K562 (cell line): ENCODE measurements around the gene IGSF21. TPM values are rescaled to one million over a fixed set of nuclear protein-coding genes. Genes with fewer than 3 reads are reported as not detected.

Experiments used
- ASH1L ChIP-seq: fragments of 450-650 bp; IDR thresholded peaks from 2 replicates; pipeline ENCODE4 v1.6.1; 2018; ENCODE audit warnings: borderline replicate concordance, mild to moderate bottlenecking, low read depth; ENCODE audit not compliant: partially characterized antibody
- BRD9 ChIP-seq: fragments of 450-650 bp; IDR thresholded peaks from 2 replicates; pipeline ENCODE4 v1.6.1; 2018; ENCODE audit warnings: low read depth; ENCODE audit not compliant: partially characterized antibody
- E2F3 ChIP-seq: fragments of 250-450 bp; sonication (Bioruptor Pico); IDR thresholded peaks from 2 replicates; pipeline ENCODE4 v1.4.0; 2020; ENCODE audit warnings: mild to moderate bottlenecking
- FOXA3 ChIP-seq, 2 experiments: fragments of 450-650 bp in 1 of 2; sonication (generic) in 1 of 2; formaldehyde crosslinking; IDR thresholded peaks in 1 of 2; conservative IDR thresholded peaks in 1 of 2; 2 replicates each; pipeline versions ENCODE4 v1.4.0 to v1.8.0; 2020 to 2022; ENCODE audit warnings: mild to moderate bottlenecking in 2 of 2, missing genetic modification reagents in 1 of 2
- JUN ChIP-seq, 2 experiments: sonication (generic) in 1 of 2; formaldehyde crosslinking in 1 of 2; IDR thresholded peaks; 2 replicates each; pipeline versions ENCODE4 v1.6.1 to v1.8.0; 2012 to 2022; ENCODE audit warnings: borderline replicate concordance in 2 of 2, mild to moderate bottlenecking in 2 of 2, improper control_type of control experiment in 1 of 2, low read depth in 1 of 2, low read length in 1 of 2, missing genetic modification reagents in 1 of 2
- JUND ChIP-seq, 2 experiments: IDR thresholded peaks; 2 replicates in 1 of 2; 3 replicates in 1 of 2; pipeline ENCODE4 v1.6.1; 2011; ENCODE audit warnings: borderline replicate concordance in 2 of 2, low read depth in 2 of 2, low read length in 2 of 2, improper control_type of control experiment in 1 of 2, missing biosample characterization in 1 of 2, missing genetic modification characterization in 1 of 2, missing genetic modification reagents in 1 of 2
- L3MBTL2 ChIP-seq: fragments of 450-650 bp; IDR thresholded peaks from 2 replicates; pipeline ENCODE4 v1.6.1; 2016; ENCODE audit warnings: mild to moderate bottlenecking, moderate library complexity
- NR2C2 ChIP-seq, 2 experiments: fragments of 200-800 bp in 1 of 2; sonication (Bioruptor generic) in 1 of 2; sonication (generic) in 1 of 2; formaldehyde crosslinking in 1 of 2; IDR thresholded peaks; 2 replicates each; pipeline versions ENCODE4 v1.6.1 to v1.8.0; 2016 to 2022; ENCODE audit warnings: mild to moderate bottlenecking in 1 of 2, missing compliant biosample characterization in 1 of 2, missing genetic modification characterization in 1 of 2, missing genetic modification reagents in 1 of 2
- TBL1XR1 ChIP-seq, 2 experiments: IDR thresholded peaks; 2 replicates each; pipeline ENCODE4 v1.6.1; 2012; ENCODE audit warnings: improper control_type of control experiment in 2 of 2, low read length in 2 of 2, mild to moderate bottlenecking in 1 of 2
- TRIM28 ChIP-seq: fragments of 450-650 bp; IDR thresholded peaks from 2 replicates; pipeline ENCODE4 v1.6.1; 2017
- ZNF124 ChIP-seq: sonication (generic); formaldehyde crosslinking; IDR thresholded peaks from 2 replicates; pipeline ENCODE4 v1.8.1; 2022; ENCODE audit warnings: missing genetic modification reagents
- ZNF584 ChIP-seq: fragments of 200-800 bp; sonication (Bioruptor generic); IDR thresholded peaks from 2 replicates; pipeline ENCODE4 v1.6.1; 2016; ENCODE audit warnings: low read depth, mild to moderate bottlenecking, missing genetic modification characterization, missing compliant biosample characterization
- ZNF79 ChIP-seq: fragments of 250-450 bp; sonication (Bioruptor Pico); IDR thresholded peaks from 2 replicates; pipeline ENCODE4 v1.4.0; 2020; ENCODE audit warnings: low read depth, mild to moderate bottlenecking, moderate library complexity
- polyA plus RNA-seq, 8 experiments: library from polyadenylated mRNA; depleted of rRNA in 4 of 8; stranded (reverse) in 5 of 8; unstranded in 3 of 8; fragments of >200 nt; fragmentation: Nextera tagmentation in 2 of 8; fragmentation: Illumina TruSeq in 1 of 8; extraction: Ambion mirVana in 2 of 8; extraction: Trizol in 1 of 8; gene quantifications; 2 replicates each; pipeline versions ENCODE4 v1.2.1 to v1.2.3, GENCODE V29; 2011 to 2014; ENCODE audit warnings: inconsistent platforms in 1 of 8, missing spikeins in 1 of 8
- total RNA-seq, 7 experiments: library from RNA; depleted of rRNA in 6 of 7; stranded (reverse); fragments of >200 nt in 6 of 7; fragmentation: Illumina TruSeq in 2 of 7; extraction: Trizol in 2 of 7; gene quantifications; 2 replicates each; pipeline versions ENCODE4 v1.2.1 to v1.2.3, GENCODE V29; 2011 to 2021; ENCODE audit warnings: low replicate concordance in 1 of 7
- TF ChIP-seq, protein P1 (sequence below): fragments of 250-450 bp; sonication (Bioruptor Pico); IDR thresholded peaks from 2 replicates; pipeline ENCODE4 v1.8.0; 2021; ENCODE audit warnings: borderline replicate concordance, mild to moderate bottlenecking, moderate library complexity; ENCODE audit not compliant: poor library complexity, severe bottlenecking
- TF ChIP-seq, protein P2 (sequence below): fragments of 250-450 bp; sonication (Bioruptor Pico); IDR thresholded peaks from 2 replicates; pipeline ENCODE4 v1.8.0; 2021; ENCODE audit warnings: moderate library complexity, mild to moderate bottlenecking, inconsistent platforms
- TF ChIP-seq, protein P3 (sequence below): fragments of 450-650 bp; formaldehyde crosslinking; IDR thresholded peaks from 2 replicates; pipeline ENCODE4 v1.4.0; 2020; ENCODE audit warnings: mild to moderate bottlenecking, moderate library complexity
- TF ChIP-seq, protein P4 (sequence below): fragments of 250-450 bp; sonication (Bioruptor Pico); IDR thresholded peaks from 2 replicates; pipeline ENCODE4 v1.4.0; 2020; ENCODE audit warnings: borderline replicate concordance
- TF ChIP-seq, protein P5 (sequence below): fragments of 450-650 bp; formaldehyde crosslinking; IDR thresholded peaks from 2 replicates; pipeline ENCODE4 v1.4.0; 2022; ENCODE audit warnings: missing genetic modification characterization

Gene IGSF21
- total and polyA plus RNA-seq, 9 of the 15 experiments (the other 6 are each of a cell fraction or from before 2014, with no cell fraction given): not detected

DNA sequence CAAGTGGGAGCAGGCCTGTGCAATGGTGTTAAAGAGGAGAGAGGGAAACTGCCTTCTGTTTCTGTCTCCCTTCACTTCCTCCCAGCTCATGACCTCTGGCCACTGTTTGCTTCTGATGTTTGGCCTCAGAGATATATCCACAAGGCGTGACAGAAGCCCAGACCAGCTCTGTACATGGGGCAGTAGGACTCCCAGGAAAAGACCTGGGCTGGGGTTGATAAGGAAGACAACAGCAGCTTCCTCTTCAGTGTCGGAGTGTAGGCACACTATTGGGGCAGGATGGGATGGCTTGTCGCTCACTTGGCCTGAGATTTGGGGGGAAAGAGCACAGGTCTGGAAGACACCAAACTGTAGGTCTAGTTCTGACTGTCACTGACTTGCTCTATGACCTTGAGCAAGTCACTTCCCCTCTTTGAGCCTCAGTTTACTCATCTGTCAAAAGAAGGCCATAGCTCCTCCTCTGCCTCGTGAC lies 305.3 kb downstream of the IGSF21 start (continued):
- TF ChIP-seq, protein P1, sequence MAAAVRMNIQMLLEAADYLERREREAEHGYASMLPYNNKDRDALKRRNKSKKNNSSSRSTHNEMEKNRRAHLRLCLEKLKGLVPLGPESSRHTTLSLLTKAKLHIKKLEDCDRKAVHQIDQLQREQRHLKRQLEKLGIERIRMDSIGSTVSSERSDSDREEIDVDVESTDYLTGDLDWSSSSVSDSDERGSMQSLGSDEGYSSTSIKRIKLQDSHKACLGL (CRISPR knock-in tag): no peak
- TF ChIP-seq, protein P2, sequence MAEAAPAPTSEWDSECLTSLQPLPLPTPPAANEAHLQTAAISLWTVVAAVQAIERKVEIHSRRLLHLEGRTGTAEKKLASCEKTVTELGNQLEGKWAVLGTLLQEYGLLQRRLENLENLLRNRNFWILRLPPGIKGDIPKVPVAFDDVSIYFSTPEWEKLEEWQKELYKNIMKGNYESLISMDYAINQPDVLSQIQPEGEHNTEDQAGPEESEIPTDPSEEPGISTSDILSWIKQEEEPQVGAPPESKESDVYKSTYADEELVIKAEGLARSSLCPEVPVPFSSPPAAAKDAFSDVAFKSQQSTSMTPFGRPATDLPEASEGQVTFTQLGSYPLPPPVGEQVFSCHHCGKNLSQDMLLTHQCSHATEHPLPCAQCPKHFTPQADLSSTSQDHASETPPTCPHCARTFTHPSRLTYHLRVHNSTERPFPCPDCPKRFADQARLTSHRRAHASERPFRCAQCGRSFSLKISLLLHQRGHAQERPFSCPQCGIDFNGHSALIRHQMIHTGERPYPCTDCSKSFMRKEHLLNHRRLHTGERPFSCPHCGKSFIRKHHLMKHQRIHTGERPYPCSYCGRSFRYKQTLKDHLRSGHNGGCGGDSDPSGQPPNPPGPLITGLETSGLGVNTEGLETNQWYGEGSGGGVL (CRISPR knock-in tag): no peak
- TF ChIP-seq, protein P3, sequence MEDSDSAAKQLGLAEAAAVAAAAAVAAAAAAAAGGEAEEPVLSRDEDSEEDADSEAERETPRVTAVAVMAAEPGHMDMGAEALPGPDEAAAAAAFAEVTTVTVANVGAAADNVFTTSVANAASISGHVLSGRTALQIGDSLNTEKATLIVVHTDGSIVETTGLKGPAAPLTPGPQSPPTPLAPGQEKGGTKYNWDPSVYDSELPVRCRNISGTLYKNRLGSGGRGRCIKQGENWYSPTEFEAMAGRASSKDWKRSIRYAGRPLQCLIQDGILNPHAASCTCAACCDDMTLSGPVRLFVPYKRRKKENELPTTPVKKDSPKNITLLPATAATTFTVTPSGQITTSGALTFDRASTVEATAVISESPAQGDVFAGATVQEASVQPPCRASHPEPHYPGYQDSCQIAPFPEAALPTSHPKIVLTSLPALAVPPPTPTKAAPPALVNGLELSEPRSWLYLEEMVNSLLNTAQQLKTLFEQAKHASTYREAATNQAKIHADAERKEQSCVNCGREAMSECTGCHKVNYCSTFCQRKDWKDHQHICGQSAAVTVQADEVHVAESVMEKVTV (CRISPR knock-in tag): no peak
- TF ChIP-seq, protein P4, sequence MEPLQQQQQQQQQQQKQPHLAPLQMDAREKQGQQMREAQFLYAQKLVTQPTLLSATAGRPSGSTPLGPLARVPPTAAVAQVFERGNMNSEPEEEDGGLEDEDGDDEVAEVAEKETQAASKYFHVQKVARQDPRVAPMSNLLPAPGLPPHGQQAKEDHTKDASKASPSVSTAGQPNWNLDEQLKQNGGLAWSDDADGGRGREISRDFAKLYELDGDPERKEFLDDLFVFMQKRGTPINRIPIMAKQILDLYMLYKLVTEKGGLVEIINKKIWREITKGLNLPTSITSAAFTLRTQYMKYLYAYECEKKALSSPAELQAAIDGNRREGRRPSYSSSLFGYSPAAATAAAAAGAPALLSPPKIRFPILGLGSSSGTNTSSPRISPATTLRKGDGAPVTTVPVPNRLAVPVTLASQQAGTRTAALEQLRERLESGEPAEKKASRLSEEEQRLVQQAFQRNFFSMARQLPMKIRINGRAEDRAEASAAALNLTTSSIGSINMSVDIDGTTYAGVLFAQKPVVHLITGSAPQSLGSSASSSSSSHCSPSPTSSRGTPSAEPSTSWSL (CRISPR knock-in tag): no peak
- TF ChIP-seq TBL1XR1 (IDR thresholded peaks at IDR 0.05; ENCODE audit: low read length in 2 of 2): peak in 1 of 2 experiments; percentile 48; a peak in 1 of 4 replicates
- no peak for TF ChIP-seq E2F3 (CRISPR knock-in tag)
- TF ChIP-seq JUND (IDR thresholded peaks at IDR 0.05; ENCODE audit: borderline replicate concordance, low read depth, low read length): 0 out of 2 replicates have a peak, but pooled peaks have one; percentile 25
- peak; percentile 49; the same call in 1 of the 3 replicates for TF ChIP-seq JUND (tag; IDR thresholded peaks at IDR 0.05; ENCODE audit: borderline replicate concordance, low read depth, low read length)
- TF ChIP-seq, protein P5, sequence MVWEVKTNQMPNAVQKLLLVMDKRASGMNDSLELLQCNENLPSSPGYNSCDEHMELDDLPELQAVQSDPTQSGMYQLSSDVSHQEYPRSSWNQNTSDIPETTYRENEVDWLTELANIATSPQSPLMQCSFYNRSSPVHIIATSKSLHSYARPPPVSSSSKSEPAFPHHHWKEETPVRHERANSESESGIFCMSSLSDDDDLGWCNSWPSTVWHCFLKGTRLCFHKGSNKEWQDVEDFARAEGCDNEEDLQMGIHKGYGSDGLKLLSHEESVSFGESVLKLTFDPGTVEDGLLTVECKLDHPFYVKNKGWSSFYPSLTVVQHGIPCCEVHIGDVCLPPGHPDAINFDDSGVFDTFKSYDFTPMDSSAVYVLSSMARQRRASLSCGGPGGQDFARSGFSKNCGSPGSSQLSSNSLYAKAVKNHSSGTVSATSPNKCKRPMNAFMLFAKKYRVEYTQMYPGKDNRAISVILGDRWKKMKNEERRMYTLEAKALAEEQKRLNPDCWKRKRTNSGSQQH (CRISPR knock-in tag): 0 out of 2 replicates have a peak, but pooled peaks have one; percentile 15
- TF ChIP-seq ASH1L: no peak
- TF ChIP-seq FOXA3 (CRISPR knock-in tag; conservative IDR thresholded peaks at IDR 0.05 in 1 of 2, IDR thresholded peaks at IDR 0.05 in 1 of 2): peak in 1 of 2 experiments; percentile 55; a peak in 2 of 4 replicates
- TF ChIP-seq BRD9: no peak
- peak; percentile 22; the same call in 1 of the 2 replicates for TF ChIP-seq L3MBTL2
- no peak for TF ChIP-seq JUN (IDR thresholded peaks at IDR 0.05; ENCODE audit: borderline replicate concordance, low read depth, low read length)
- no peak for TF ChIP-seq JUN (CRISPR knock-in tag; IDR thresholded peaks at IDR 0.05; ENCODE audit: borderline replicate concordance)
- peak; percentile 39; the same call in 1 of the 2 replicates for TF ChIP-seq TRIM28
- TF ChIP-seq ZNF124 (CRISPR knock-in tag): no peak
- TF ChIP-seq ZNF79: peak; percentile 17; the same call in 1 of the 2 replicates
- no peak for TF ChIP-seq NR2C2 (CRISPR knock-in tag; IDR thresholded peaks at IDR 0.05)
- TF ChIP-seq NR2C2 (tag; IDR thresholded peaks at IDR 0.05): peak; percentile 63
- TF ChIP-seq ZNF584 (CRISPR knock-in tag): peak; percentile 69; the same call in 1 of the 2 replicates
